Measurements from ENCODE around the gene TMEM198. TPM values are rescaled to one million over a fixed set of nuclear protein-coding genes. Genes with fewer than 3 reads are reported as not detected.

Gene TMEM198
- total RNA-seq, 1 donor from 2014 or later = 1.4 TPM

DNA sequence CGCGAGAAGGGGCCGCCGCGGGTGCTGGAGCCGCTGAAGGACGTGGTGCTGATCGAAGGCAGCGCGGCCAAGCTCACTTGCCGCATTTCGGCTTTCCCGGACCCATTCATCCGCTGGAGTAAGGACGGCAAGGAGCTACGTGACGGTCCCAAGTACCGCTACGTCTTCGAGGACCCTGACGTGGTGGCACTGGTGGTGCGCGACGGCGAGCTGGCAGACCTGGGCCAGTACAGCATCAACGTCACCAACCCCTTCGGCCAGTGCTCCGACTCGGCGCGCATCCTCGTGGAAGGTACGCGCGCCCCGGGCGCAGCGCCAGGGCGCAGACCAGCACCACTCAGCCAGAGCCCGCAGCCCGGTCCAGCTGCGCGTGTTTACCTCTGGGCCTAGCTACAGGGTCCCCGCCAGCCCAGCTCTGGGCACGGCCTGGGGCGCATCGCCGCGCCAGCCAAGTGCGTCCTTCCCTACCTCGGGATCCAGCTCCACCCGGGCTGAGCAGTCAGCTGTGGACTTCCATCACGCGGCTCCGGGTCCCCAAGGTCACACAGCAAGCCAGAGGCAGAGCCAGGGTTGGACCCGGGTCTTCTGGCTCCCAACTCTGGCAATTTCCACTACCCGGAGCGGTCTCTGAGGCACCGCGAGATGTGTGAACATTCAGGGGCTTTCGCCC lies 46.9 kb upstream of the TMEM198 start:
- no peak for DNase-seq
- no peak for ATAC-seq
- Histone ChIP-seq H3K4me3 (peak overlapping the region; percentile 80), H3K9me3 (no peaks in the 10 kb centered on the region), H3K27me3 (ENCODE audit: low read depth) (peaks cover 51% of the 10 kb centered on the region), H3K36me3 (peaks cover 3% of the 10 kb centered on the region), H3K27ac (no peak overlapping the region), H3K4me1 (peaks cover 29% of the 10 kb centered on the region)
- TF ChIP-seq, protein P1, sequence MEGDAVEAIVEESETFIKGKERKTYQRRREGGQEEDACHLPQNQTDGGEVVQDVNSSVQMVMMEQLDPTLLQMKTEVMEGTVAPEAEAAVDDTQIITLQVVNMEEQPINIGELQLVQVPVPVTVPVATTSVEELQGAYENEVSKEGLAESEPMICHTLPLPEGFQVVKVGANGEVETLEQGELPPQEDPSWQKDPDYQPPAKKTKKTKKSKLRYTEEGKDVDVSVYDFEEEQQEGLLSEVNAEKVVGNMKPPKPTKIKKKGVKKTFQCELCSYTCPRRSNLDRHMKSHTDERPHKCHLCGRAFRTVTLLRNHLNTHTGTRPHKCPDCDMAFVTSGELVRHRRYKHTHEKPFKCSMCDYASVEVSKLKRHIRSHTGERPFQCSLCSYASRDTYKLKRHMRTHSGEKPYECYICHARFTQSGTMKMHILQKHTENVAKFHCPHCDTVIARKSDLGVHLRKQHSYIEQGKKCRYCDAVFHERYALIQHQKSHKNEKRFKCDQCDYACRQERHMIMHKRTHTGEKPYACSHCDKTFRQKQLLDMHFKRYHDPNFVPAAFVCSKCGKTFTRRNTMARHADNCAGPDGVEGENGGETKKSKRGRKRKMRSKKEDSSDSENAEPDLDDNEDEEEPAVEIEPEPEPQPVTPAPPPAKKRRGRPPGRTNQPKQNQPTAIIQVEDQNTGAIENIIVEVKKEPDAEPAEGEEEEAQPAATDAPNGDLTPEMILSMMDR (IDR thresholded peaks at IDR 0.05) = no peak
- intact Hi-C loops (cut with DNase I) = no loop called here

GRCh38 chr2:219497495-219498279 lies 46.1 kb upstream of the TMEM198 start:
- Histone ChIP-seq H3K4me1 (peaks cover 29% of the 10 kb centered on the region), H3K9me3 (no peaks in the 10 kb centered on the region), H3K27ac (peak overlapping the region; percentile 93), H3K4me3 (peak overlapping the region; percentile 80), H3K27me3 (ENCODE audit: low read depth) (peaks cover 44% of the 10 kb centered on the region), H3K36me3 (peaks cover 8% of the 10 kb centered on the region)
- DNase-seq = peak; percentile 95
- ATAC-seq = peak; percentile 91 to 93
- intact Hi-C loops (cut with DNase I) = no loop called here
- TF ChIP-seq, protein P1 (IDR thresholded peaks at IDR 0.05) = no peak

DNA sequence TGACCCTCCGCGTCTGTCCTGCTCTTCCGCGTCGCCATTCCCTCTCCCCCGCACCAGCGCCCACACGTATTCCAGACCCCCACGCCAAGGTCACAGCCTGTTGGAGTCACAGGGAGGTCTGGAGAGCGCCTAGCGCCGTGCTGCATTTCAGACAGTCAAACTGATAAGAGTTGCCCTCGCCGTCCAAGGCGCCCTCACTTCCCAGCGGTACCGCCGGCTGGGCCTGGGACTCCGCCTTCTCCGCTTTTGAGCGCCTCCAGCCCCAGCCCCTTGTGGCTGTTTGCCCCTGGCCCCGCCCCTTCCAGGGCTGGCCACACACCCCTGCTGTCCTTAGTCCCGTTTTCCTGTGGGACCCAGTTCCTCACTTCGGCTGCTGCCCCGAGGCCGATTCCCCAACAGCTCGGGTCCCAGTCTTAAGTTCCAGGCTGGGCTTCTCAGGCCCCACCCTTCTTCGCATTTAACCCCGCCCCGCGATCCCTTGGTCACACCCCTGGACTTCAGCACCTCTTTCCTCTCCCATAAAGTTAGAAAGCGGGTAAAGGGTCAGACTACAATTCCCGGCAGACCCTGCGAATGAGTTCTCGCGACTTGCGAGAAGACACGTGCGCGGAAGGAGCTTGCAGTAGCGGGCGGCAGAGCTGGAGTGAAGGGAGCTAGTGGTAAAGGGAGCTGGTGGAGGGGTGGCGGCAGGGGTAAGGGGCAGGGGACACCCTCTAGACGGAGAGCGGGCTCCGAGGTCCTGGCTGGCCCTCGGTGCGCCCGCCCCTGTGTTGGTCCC lies 45.4 kb upstream of the TMEM198 start, which contains the start of gene GMPPA:
TSS of gene GMPPA (plus strand) at position 612 of the 778 bp plus-strand sequence. CDS start 1,085 bp downstream, outside the sequence.
- no peaks in the 10 kb centered on the region for H3K9me3 ChIP-seq
- H3K4me3 ChIP-seq = peak within 1 kb of the TSS; percentile 80
- H3K27me3 ChIP-seq (ENCODE audit: low read depth) = peaks cover 41% of the 10 kb centered on the region
- TF ChIP-seq, protein P1 (IDR thresholded peaks at IDR 0.05) = no peak
- intact Hi-C loops (cut with DNase I) = no loop called here
- peaks cover 29% of the 10 kb centered on the region for H3K4me1 ChIP-seq
- H3K27ac ChIP-seq = peak within 1 kb of the TSS; percentile 93
- peak; percentile 96 for DNase-seq
- peaks cover 16% of the 10 kb centered on the region for H3K36me3 ChIP-seq
- peak; percentile 95 to 96 for ATAC-seq

GRCh38 chr2:219499058-219499307 lies 44.8 kb upstream of the TMEM198 start:
- TF ChIP-seq, protein P1 (IDR thresholded peaks at IDR 0.05) = no peak
- no peak for DNase-seq
- no peaks in the 10 kb centered on the region for H3K9me3 ChIP-seq
- H3K4me1 ChIP-seq = peaks cover 29% of the 10 kb centered on the region
- H3K36me3 ChIP-seq = peaks cover 21% of the 10 kb centered on the region
- ATAC-seq = no peak
- H3K27ac ChIP-seq = peak overlapping the region; percentile 93
- H3K27me3 ChIP-seq (ENCODE audit: low read depth) = peaks cover 36% of the 10 kb centered on the region
- H3K4me3 ChIP-seq = peak overlapping the region; percentile 80
- intact Hi-C loops (cut with DNase I) = no loop called here

- H3K36me3 ChIP-seq = peaks cover 27% of the 10 kb centered on the region
- TF ChIP-seq, protein P1 (IDR thresholded peaks at IDR 0.05) = no peak
- no peak for ATAC-seq
- H3K4me1 ChIP-seq = peaks cover 29% of the 10 kb centered on the region
- intact Hi-C loops (cut with DNase I) = no loop called here
- H3K27me3 ChIP-seq (ENCODE audit: low read depth) = peaks cover 30% of the 10 kb centered on the region
- H3K9me3 ChIP-seq = no peaks in the 10 kb centered on the region
- peak overlapping the region; percentile 93 for H3K27ac ChIP-seq
- no peak for DNase-seq
- H3K4me3 ChIP-seq = peak overlapping the region; percentile 80
Observed at GRCh38 chr2:219499555-219499954, 44.3 kb upstream of the TMEM198 start.

Data from lower lobe of right lung (tissue), 2 donors.